A549 (cell line): Measurements from ENCODE around the gene CCDC57.

ENCODE experiments used
- EHF ChIP-seq: fragments of 250-450 bp; sonication (Bioruptor Pico); IDR thresholded peaks from 2 replicates; pipeline ENCODE4 v1.5.0; 2020; ENCODE audit warnings: mild to moderate bottlenecking
- EP300 ChIP-seq, 2 experiments: fragments of >200 bp; sonication (Bioruptor Twin); formaldehyde crosslinking; IDR thresholded peaks; 2 replicates in 1 of 2; 3 replicates in 1 of 2; pipeline ENCODE4 v1.6.1; 2016 to 2017
- MAZ ChIP-seq: fragments of 150-350 bp; IDR thresholded peaks from 2 replicates; pipeline ENCODE4 v1.6.1; 2014; ENCODE audit warnings: antibody characterized with exemption, low read depth, low read length, borderline replicate concordance
- POLR2A ChIP-seq: IDR thresholded peaks from 2 replicates; pipeline ENCODE4 v1.6.1; 2012; ENCODE audit warnings: mild to moderate bottlenecking, low read length
- RCOR1 ChIP-seq: fragments of 150-350 bp; IDR thresholded peaks from 2 replicates; pipeline ENCODE4 v1.6.1; 2014; ENCODE audit warnings: antibody characterized with exemption, low read length, low read depth
- TF ChIP-seq, protein P1 (sequence below): fragments of >200 bp; sonication (Bioruptor Twin); formaldehyde crosslinking; IDR thresholded peaks from 3 replicates; pipeline ENCODE4 v1.5.1; 2016
- TF ChIP-seq, protein P2 (sequence below): fragments of 200-600 bp; sonication (generic); IDR thresholded peaks from 2 replicates; pipeline ENCODE4 v1.6.1; 2016; ENCODE audit warnings: antibody characterized with exemption, mild to moderate bottlenecking, moderate library complexity
- TF ChIP-seq, protein P3 (sequence below): IDR thresholded peaks from 2 replicates; pipeline ENCODE4 v1.6.1; 2012
- TF ChIP-seq, protein P4 (sequence below): fragments of 450-650 bp; IDR thresholded peaks from 2 replicates; pipeline ENCODE4 v1.6.1; 2014; ENCODE audit warnings: antibody characterized with exemption

DNA sequence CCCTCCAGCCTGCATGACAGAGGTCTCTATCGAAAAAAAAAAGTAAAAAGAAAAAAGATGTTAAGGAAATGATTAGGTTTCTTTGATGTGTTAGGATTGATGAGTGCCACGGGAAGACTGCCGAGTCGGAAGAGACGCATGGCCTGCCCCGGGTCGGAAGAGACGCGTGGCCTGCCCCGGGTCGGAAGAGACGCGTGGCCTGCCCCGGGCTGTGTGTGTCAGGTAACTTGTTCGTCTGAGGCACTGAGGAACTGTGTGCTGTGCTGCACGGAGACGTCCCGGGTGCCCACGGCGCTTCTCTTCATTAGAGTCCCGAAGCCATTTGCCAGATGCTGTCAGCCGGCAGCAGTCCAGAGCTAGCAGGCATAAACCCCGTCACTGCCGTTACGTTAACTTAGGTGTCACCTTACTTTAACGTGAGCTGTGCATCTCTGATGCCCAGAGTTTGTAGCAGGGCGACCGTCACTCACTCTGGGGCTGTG, 74.1 kb downstream of the CCDC57 start:
- TF ChIP-seq MAZ (no peak), EP300 (IDR thresholded peaks at IDR 0.05) (no peak), POLR2A (no peak), EHF (CRISPR knock-in tag) (no peak), RCOR1 (no peak)
- TF ChIP-seq, protein P1, sequence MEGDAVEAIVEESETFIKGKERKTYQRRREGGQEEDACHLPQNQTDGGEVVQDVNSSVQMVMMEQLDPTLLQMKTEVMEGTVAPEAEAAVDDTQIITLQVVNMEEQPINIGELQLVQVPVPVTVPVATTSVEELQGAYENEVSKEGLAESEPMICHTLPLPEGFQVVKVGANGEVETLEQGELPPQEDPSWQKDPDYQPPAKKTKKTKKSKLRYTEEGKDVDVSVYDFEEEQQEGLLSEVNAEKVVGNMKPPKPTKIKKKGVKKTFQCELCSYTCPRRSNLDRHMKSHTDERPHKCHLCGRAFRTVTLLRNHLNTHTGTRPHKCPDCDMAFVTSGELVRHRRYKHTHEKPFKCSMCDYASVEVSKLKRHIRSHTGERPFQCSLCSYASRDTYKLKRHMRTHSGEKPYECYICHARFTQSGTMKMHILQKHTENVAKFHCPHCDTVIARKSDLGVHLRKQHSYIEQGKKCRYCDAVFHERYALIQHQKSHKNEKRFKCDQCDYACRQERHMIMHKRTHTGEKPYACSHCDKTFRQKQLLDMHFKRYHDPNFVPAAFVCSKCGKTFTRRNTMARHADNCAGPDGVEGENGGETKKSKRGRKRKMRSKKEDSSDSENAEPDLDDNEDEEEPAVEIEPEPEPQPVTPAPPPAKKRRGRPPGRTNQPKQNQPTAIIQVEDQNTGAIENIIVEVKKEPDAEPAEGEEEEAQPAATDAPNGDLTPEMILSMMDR: no peak
- TF ChIP-seq, protein P2, sequence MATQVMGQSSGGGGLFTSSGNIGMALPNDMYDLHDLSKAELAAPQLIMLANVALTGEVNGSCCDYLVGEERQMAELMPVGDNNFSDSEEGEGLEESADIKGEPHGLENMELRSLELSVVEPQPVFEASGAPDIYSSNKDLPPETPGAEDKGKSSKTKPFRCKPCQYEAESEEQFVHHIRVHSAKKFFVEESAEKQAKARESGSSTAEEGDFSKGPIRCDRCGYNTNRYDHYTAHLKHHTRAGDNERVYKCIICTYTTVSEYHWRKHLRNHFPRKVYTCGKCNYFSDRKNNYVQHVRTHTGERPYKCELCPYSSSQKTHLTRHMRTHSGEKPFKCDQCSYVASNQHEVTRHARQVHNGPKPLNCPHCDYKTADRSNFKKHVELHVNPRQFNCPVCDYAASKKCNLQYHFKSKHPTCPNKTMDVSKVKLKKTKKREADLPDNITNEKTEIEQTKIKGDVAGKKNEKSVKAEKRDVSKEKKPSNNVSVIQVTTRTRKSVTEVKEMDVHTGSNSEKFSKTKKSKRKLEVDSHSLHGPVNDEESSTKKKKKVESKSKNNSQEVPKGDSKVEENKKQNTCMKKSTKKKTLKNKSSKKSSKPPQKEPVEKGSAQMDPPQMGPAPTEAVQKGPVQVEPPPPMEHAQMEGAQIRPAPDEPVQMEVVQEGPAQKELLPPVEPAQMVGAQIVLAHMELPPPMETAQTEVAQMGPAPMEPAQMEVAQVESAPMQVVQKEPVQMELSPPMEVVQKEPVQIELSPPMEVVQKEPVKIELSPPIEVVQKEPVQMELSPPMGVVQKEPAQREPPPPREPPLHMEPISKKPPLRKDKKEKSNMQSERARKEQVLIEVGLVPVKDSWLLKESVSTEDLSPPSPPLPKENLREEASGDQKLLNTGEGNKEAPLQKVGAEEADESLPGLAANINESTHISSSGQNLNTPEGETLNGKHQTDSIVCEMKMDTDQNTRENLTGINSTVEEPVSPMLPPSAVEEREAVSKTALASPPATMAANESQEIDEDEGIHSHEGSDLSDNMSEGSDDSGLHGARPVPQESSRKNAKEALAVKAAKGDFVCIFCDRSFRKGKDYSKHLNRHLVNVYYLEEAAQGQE: no peak
- TF ChIP-seq, protein P3, sequence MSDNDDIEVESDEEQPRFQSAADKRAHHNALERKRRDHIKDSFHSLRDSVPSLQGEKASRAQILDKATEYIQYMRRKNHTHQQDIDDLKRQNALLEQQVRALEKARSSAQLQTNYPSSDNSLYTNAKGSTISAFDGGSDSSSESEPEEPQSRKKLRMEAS: no peak
- TF ChIP-seq, protein P4, sequence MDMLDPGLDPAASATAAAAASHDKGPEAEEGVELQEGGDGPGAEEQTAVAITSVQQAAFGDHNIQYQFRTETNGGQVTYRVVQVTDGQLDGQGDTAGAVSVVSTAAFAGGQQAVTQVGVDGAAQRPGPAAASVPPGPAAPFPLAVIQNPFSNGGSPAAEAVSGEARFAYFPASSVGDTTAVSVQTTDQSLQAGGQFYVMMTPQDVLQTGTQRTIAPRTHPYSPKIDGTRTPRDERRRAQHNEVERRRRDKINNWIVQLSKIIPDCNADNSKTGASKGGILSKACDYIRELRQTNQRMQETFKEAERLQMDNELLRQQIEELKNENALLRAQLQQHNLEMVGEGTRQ: no peak
